T-helper 17 cell (primary cell): ENCODE measurements around the gene CXCL10. TPM values are rescaled to one million over a fixed set of nuclear protein-coding genes. Genes with fewer than 3 reads are reported as not detected.
A peak's percentile ranks its signal among the peaks of the same experiment; 100 is the strongest.
"Not testable (repeated sequence)": the region's sequence is repeated elsewhere in the genome, so short reads cannot be mapped to it uniquely, and the experiment has no call there.

Experiments
- ATAC-seq: fragments of 150-1000 bp; cut with Tn5 transposase; 2 replicates; pipeline ENCODE4 v1.10.0; 2021; ENCODE audit warnings: mild to moderate bottlenecking, moderate library complexity
- DNase-seq, 3 donors: peaks; one replicate each; pipeline versions ENCODE4 v3.0.0 to v3.0.0-alpha.2; 2020 to 2021
- H3K9me3 ChIP-seq: one replicate; pipeline ENCODE4 v1.7.0; 2013; ENCODE audit warnings: low read length, mild to moderate bottlenecking; ENCODE audit not compliant: control insufficient read depth, poor library complexity, severe bottlenecking
- H3K27ac Mint-ChIP-seq: one replicate; pipeline ENCODE4 v1.8.0; 2022; ENCODE audit warnings: mild to moderate bottlenecking, moderate library complexity, mixed read lengths
- H3K27me3 Mint-ChIP-seq: one replicate; pipeline ENCODE4 v1.8.0; 2022; ENCODE audit warnings: mixed read lengths
- H3K36me3 Mint-ChIP-seq: one replicate; pipeline ENCODE4 v1.8.0; 2022; ENCODE audit warnings: low read depth, mixed read lengths
- H3K4me1 Mint-ChIP-seq: one replicate; pipeline ENCODE4 v1.8.0; 2022; ENCODE audit warnings: mild to moderate bottlenecking, mixed read lengths
- H3K4me3 Mint-ChIP-seq: one replicate; pipeline ENCODE4 v1.8.0; 2022; ENCODE audit warnings: mild to moderate bottlenecking, moderate library complexity, mixed read lengths
- total RNA-seq, 4 donors: library from RNA in 2 of 4; stranded (reverse) in 2 of 4; gene quantifications; one replicate each; pipeline ENCODE4 v1.2.3 and lab custom pipeline; 2022 to 2026

The CXCL10 gene
- not detected for total RNA-seq
- 0 reads per million in 2 donors for total RNA-seq (lab: John Stamatoyannopoulos, UW)

GRCh38 chr4:76023389-76023788 is at the start of gene CXCL10:
CXCL10 (minus strand) TSS chr4:76023497; CDS start chr4:76023431, 66 bp downstream.
- Mint-ChIP-seq H3K36me3 (peaks cover 2% of the 10 kb centered on the region), H3K27ac (peak within 1 kb of the TSS; percentile 86), H3K27me3 (no peaks in the 10 kb centered on the region), H3K4me3 (peak within 1 kb of the TSS; percentile 25), H3K4me1 (peaks cover 19% of the 10 kb centered on the region)
- DNase-seq: no peak
- no peaks in the 10 kb centered on the region for H3K9me3 ChIP-seq
- peak; percentile 78 for ATAC-seq

DNA sequence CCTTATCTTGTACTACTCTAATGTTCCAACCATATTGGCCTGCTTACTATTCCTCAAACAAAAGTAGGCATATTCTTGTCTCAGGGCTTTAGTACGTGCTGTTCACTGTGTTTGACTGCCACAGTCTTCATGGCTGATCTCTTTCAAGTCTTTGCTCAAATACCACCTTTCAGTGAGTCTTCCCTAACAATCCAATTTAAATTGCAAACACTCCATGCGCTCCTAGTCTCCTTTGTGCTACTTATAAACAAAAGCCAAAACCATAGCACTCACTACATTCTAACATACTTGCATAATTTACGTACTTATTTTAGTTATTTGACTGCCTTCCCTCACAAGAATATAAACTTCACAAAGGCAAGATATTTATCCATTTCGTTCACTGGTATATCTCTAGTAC is 49.5 kb upstream of the CXCL10 start:
- no peaks in the 10 kb centered on the region for H3K27me3 Mint-ChIP-seq
- H3K9me3 ChIP-seq: no peaks in the 10 kb centered on the region
- no peaks in the 10 kb centered on the region for H3K36me3 Mint-ChIP-seq
- no peak overlapping the region for H3K27ac Mint-ChIP-seq
- ATAC-seq: no peak
- no peak for DNase-seq
- H3K4me3 Mint-ChIP-seq: no peak overlapping the region
- H3K4me1 Mint-ChIP-seq: peaks cover 2% of the 10 kb centered on the region

GRCh38 chr4:76067652-76068286 is 44.5 kb upstream of the CXCL10 start:
- H3K9me3 ChIP-seq: no peaks in the 10 kb centered on the region
- DNase-seq: peak; percentile 22 to 55 (median 35)
- Mint-ChIP-seq H3K36me3 (no peaks in the 10 kb centered on the region), H3K4me1 (peaks cover 2% of the 10 kb centered on the region), H3K4me3 (no peak overlapping the region), H3K27ac (no peak overlapping the region), H3K27me3 (no peaks in the 10 kb centered on the region)
- peak; percentile 82 for ATAC-seq

- Mint-ChIP-seq H3K4me3 (no peak overlapping the region), H3K36me3 (no peaks in the 10 kb centered on the region), H3K27ac (no peak overlapping the region), H3K4me1 (peaks cover 5% of the 10 kb centered on the region), H3K27me3 (no peaks in the 10 kb centered on the region)
- DNase-seq (no peak), ATAC-seq (no peak)
- no peaks in the 10 kb centered on the region for H3K9me3 ChIP-seq
Measured at GRCh38 chr4:76066546-76066945, 43.2 kb upstream of the CXCL10 start.

DNA sequence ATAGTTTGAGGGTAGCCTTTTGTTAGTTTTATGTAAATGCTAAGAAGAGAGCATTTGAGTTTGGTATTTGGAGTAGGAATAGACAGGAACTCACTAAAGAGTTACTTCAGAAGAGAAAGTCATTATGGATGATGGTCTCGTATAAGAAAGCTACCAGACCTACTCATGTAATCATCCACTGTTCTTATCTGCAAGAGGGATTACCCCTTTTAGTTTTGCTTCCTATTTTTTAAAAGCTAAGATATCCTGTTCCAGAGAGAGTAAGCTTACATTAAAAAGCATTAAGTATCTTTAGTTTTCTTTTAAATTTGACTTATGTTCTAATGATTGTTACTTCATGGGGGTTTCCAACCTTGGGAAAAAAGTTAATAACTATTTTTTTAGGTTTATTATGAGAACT is 38.7 kb upstream of the CXCL10 start:
- H3K27me3 Mint-ChIP-seq: peaks cover 7% of the 10 kb centered on the region
- no peak overlapping the region for H3K4me3 Mint-ChIP-seq
- H3K4me1 Mint-ChIP-seq: peaks cover 22% of the 10 kb centered on the region
- no peaks in the 10 kb centered on the region for H3K36me3 Mint-ChIP-seq
- no peak for DNase-seq
- no peaks in the 10 kb centered on the region for H3K9me3 ChIP-seq
- peak; percentile 48 for ATAC-seq
- H3K27ac Mint-ChIP-seq: no peak overlapping the region

DNA sequence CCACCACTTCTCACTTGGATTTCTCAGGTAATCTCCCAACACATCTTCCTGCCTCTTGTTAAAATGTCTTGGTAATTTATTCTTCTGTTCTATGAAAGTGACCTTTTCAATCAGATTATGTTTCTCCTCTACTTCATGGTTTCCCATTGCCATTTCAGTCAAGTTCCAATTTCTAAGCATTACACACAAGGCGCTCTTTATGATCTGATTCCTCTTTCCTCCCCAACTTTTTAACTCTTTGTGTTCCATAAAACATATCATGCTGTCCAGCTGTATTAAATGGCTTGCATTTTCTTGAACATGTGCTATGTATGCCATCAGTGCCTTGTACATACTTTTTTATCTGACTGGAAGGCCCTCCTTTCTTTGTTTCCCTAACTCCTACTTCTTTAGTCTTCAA is 38.1 kb upstream of the CXCL10 start:
- Mint-ChIP-seq H3K4me1 (peaks cover 22% of the 10 kb centered on the region), H3K36me3 (no peaks in the 10 kb centered on the region), H3K27me3 (peaks cover 8% of the 10 kb centered on the region), H3K27ac (no peak overlapping the region), H3K4me3 (no peak overlapping the region)
- no peak for ATAC-seq
- H3K9me3 ChIP-seq: no peaks in the 10 kb centered on the region
- DNase-seq: no peak

DNA sequence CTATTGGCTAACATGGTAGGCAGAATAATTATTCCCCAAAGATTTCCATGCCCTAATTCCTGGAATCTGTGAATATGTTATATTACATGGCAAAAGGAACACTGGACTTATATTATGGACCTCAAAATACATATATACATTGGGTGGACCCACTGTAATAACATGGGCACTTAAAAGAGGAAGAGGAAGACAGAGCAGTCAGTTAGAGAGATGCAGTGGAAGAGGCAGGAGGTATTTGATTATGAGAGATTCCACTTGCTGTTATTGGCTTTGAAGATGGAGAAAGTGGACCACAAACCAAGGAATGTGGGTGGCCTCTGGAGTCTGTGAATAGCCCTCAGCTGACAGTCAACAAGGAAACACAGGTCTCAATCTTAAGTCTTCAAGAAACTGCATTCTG is 37.2 kb upstream of the CXCL10 start:
- DNase-seq (no peak), ATAC-seq (no peak)
- no peak overlapping the region for H3K4me3 Mint-ChIP-seq
- H3K36me3 Mint-ChIP-seq: no peaks in the 10 kb centered on the region
- H3K27ac Mint-ChIP-seq: no peak overlapping the region
- H3K4me1 Mint-ChIP-seq: peaks cover 22% of the 10 kb centered on the region
- peaks cover 17% of the 10 kb centered on the region for H3K27me3 Mint-ChIP-seq
- H3K9me3 ChIP-seq: no peaks in the 10 kb centered on the region

DNA sequence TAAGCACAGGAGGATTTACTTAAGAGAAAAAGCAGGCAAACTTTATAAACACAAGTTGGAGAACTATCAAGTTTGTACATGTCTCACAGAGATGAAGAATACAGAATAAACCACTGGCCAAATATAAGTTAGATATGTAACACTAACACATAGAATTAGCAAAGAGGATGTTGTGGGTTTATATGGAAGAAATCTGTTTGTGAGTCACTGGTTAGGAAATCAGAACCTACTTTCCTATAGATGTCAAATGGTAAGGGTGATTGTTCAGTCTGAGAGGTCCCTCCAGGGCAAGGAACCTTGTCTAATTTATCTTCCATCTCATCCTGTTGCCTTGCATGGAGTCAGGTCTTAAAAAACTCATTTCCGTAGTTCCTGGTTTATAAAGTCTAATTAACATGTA is 36.5 kb upstream of the CXCL10 start:
- H3K9me3 ChIP-seq: no peaks in the 10 kb centered on the region
- no peaks in the 10 kb centered on the region for H3K36me3 Mint-ChIP-seq
- no peak for DNase-seq
- no peak overlapping the region for H3K27ac Mint-ChIP-seq
- H3K27me3 Mint-ChIP-seq: peaks cover 22% of the 10 kb centered on the region
- no peak overlapping the region for H3K4me3 Mint-ChIP-seq
- H3K4me1 Mint-ChIP-seq: peaks cover 22% of the 10 kb centered on the region
- no peak for ATAC-seq

GRCh38 chr4:76058888-76059426 is 35.7 kb upstream of the CXCL10 start:
- Mint-ChIP-seq H3K4me3 (no peak overlapping the region), H3K27ac (no peak overlapping the region), H3K36me3 (no peaks in the 10 kb centered on the region), H3K27me3 (peaks cover 23% of the 10 kb centered on the region), H3K4me1 (peaks cover 22% of the 10 kb centered on the region)
- ATAC-seq (no peak), DNase-seq (no peak)
- no peaks in the 10 kb centered on the region for H3K9me3 ChIP-seq

GRCh38 chr4:76058302-76058701 is 35.0 kb upstream of the CXCL10 start:
- H3K4me3 Mint-ChIP-seq: no peak overlapping the region
- peaks cover 22% of the 10 kb centered on the region for H3K4me1 Mint-ChIP-seq
- H3K9me3 ChIP-seq: no peaks in the 10 kb centered on the region
- no peaks in the 10 kb centered on the region for H3K36me3 Mint-ChIP-seq
- ATAC-seq (no peak), DNase-seq (no peak)
- H3K27me3 Mint-ChIP-seq: peaks cover 27% of the 10 kb centered on the region
- no peak overlapping the region for H3K27ac Mint-ChIP-seq

GRCh38 chr4:76055421-76055820 is 32.1 kb upstream of the CXCL10 start:
- ATAC-seq (no peak), DNase-seq (no peak)
- Mint-ChIP-seq H3K27ac (no peak overlapping the region), H3K4me1 (peaks cover 13% of the 10 kb centered on the region), H3K4me3 (no peak overlapping the region), H3K27me3 (peaks cover 27% of the 10 kb centered on the region), H3K36me3 (no peaks in the 10 kb centered on the region)
- no peaks in the 10 kb centered on the region for H3K9me3 ChIP-seq

DNA sequence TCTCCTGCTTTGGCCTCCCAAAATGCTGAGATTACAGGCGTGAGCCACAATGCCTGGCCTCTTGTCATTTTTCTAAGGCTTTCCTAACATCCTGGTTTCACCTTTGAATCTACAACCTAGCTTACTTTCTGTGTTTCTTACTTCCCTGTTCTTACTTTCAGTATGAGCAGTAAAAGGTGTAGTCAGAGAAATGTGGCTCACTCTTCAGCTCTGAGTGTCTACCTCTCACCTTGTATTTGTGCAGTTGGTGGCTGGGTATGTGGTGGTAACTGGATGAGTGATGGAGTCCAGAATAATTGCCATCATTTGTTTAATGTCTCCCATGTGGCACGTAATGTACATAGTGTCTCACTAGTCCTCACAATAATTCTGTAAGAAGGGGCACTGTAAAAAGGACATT is 31.7 kb upstream of the CXCL10 start:
- peak; percentile 25 for ATAC-seq
- peaks cover 27% of the 10 kb centered on the region for H3K27me3 Mint-ChIP-seq
- no peak for DNase-seq
- H3K36me3 Mint-ChIP-seq: no peaks in the 10 kb centered on the region
- H3K4me3 Mint-ChIP-seq: no peak overlapping the region
- peaks cover 9% of the 10 kb centered on the region for H3K4me1 Mint-ChIP-seq
- no peak overlapping the region for H3K27ac Mint-ChIP-seq
- H3K9me3 ChIP-seq: no peaks in the 10 kb centered on the region

- H3K4me1 Mint-ChIP-seq: peaks cover 5% of the 10 kb centered on the region
- DNase-seq (no peak), ATAC-seq (no peak)
- H3K36me3 Mint-ChIP-seq: no peaks in the 10 kb centered on the region
- no peak overlapping the region for H3K27ac Mint-ChIP-seq
- H3K4me3 Mint-ChIP-seq: no peak overlapping the region
- H3K27me3 Mint-ChIP-seq: peaks cover 37% of the 10 kb centered on the region
- H3K9me3 ChIP-seq: no peaks in the 10 kb centered on the region
Measured at GRCh38 chr4:76053730-76054129, 30.4 kb upstream of the CXCL10 start.

DNA sequence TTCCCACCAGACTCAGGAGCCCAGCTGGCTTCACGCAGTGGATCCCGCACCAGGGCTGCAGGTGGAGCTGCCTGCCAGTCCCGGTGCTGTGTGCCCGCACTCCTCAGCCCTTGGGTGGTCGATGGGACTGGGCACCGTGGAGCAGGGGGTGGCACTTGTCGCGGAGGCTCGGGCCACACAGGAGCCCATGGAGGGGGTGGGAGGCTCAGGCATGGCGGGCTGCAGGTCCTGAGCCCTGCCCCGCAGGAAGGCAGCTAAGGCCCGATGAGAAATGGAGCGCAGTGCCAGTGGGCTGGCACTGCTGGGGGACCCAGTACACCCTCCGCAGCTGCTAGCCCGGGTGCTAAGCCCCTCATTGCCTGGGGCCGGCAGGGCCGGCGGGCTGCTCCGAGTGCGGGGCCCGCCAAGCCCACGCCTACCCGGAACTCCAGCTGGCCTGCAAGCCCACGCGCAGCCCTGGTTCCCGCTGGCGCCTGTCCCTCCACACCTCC is 27.3 kb upstream of the CXCL10 start:
- peaks cover 39% of the 10 kb centered on the region for H3K27me3 Mint-ChIP-seq
- DNase-seq, H3K4me1 Mint-ChIP-seq, H3K36me3 Mint-ChIP-seq, H3K9me3 ChIP-seq, H3K4me3 Mint-ChIP-seq, ATAC-seq, H3K27ac Mint-ChIP-seq: not testable (repeated sequence)
